ENCODE results near the gene CAMKMT. TPM values are rescaled to one million over a fixed set of nuclear protein-coding genes. Genes with fewer than 3 reads are reported as not detected.

Gene CAMKMT
- polyA plus RNA-seq, 3 donors, result 4.7 to 7.8 (median 7.0) TPM

DNA sequence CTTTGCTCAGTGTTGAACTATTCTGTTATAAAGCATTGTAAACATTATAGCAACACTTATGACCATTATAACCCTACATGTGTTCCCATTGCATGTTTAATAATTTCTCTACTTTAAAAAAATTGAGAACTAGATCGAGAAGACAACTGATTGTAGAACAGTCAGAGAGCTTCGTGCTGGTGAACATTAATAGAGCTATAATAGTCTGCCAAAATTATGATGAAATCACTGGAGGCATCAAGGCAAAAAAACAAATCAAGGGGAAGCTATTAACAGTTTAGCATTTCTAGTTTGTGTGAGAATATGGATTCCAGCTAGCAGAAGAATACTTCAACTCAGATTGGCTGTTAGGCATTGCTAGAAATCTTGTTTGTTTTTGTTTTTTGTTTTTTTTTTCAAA, 284.2 kb downstream of the CAMKMT start:
- Histone ChIP-seq H3K27me3 (ENCODE audit: control insufficient read depth in 2 of 2, insufficient read depth in 2 of 2, low read length in 2 of 2) (no peaks in the 10 kb centered on the region), H4K20me1 (ENCODE audit: insufficient read depth, low read length) (no peaks in the 10 kb centered on the region), H3K4me2 (replicated peaks; ENCODE audit: extremely low read depth, low read length, poor library complexity, severe bottlenecking) (no peak overlapping the region), H3K27ac (ENCODE audit: low read depth in 1 of 2, low read length in 2 of 2) (no peak overlapping the region), H3K79me2 (ENCODE audit: insufficient read depth, low read length) (no peaks in the 10 kb centered on the region), H3K36me3 (replicated peaks in 1 of 2; ENCODE audit: control insufficient read depth in 1 of 2, insufficient read depth in 2 of 2, low read length in 2 of 2) (no peaks in the 10 kb centered on the region), H3K4me1 (ENCODE audit: control insufficient read depth in 1 of 2, insufficient read depth in 2 of 2, low read length in 2 of 2) (no peaks in the 10 kb centered on the region), H3K4me3 (replicated peaks in 1 of 3; ENCODE audit: low read depth in 2 of 3, low read length in 3 of 3) (no peak overlapping the region), H3K9me3 (replicated peaks in 1 of 2; ENCODE audit: control insufficient read depth in 1 of 2, insufficient read depth in 1 of 2, low read length in 2 of 2) (no peaks in the 10 kb centered on the region), H2AFZ (ENCODE audit: insufficient read depth, low read depth, low read length, poor library complexity, severe bottlenecking) (no peak overlapping the region), H3K9ac (ENCODE audit: insufficient read depth, low read length, poor library complexity, severe bottlenecking) (no peak overlapping the region)
- Mint-ChIP-seq H3K27ac (no peak overlapping the region), H3K9me3 (peaks cover 0 to 1% (median 0%) of the 10 kb centered on the region in 7 donors), H3K27me3 (ENCODE audit: low read depth in 3 of 3) (peaks cover 0 to 5% (median 2%) of the 10 kb centered on the region in 3 donors), H3K4me1 (no peaks in the 10 kb centered on the region), H3K4me3 (no peak overlapping the region), H3K36me3 (no peaks in the 10 kb centered on the region)
- intact Hi-C loops (cut with micrococcal nuclease), result no loop called here
- DNase-seq, result no peak
- TF ChIP-seq, protein P1, sequence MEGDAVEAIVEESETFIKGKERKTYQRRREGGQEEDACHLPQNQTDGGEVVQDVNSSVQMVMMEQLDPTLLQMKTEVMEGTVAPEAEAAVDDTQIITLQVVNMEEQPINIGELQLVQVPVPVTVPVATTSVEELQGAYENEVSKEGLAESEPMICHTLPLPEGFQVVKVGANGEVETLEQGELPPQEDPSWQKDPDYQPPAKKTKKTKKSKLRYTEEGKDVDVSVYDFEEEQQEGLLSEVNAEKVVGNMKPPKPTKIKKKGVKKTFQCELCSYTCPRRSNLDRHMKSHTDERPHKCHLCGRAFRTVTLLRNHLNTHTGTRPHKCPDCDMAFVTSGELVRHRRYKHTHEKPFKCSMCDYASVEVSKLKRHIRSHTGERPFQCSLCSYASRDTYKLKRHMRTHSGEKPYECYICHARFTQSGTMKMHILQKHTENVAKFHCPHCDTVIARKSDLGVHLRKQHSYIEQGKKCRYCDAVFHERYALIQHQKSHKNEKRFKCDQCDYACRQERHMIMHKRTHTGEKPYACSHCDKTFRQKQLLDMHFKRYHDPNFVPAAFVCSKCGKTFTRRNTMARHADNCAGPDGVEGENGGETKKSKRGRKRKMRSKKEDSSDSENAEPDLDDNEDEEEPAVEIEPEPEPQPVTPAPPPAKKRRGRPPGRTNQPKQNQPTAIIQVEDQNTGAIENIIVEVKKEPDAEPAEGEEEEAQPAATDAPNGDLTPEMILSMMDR (IDR thresholded peaks at IDR 0.05), result no peak
- 80% methylated on average over 1 of the region's 2 CpGs for WGBS (ENCODE audit: insufficient coverage)

DNA sequence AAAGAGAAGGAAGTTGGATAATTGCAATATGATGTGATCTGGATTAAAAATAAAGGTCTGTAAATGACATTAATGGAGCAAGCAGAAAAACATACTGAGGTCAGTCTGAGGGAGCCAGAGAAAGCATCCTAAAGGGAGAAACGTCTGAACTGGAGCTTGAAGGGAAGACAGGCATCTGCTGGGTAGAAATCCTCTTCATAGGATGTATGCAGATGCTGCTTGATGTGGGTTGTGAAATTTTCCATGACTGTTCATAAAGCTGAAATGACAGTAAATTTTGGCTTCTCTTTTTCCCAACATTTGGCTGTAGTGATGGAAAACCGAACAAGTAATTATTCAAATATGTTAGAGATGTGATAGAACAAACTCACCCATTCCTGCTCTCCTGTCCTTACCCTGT, 287.6 kb downstream of the CAMKMT start:
- Histone ChIP-seq H3K27ac (ENCODE audit: low read depth in 1 of 2, low read length in 2 of 2) (no peak overlapping the region), H4K20me1 (ENCODE audit: insufficient read depth, low read length) (no peaks in the 10 kb centered on the region), H3K27me3 (ENCODE audit: control insufficient read depth in 2 of 2, insufficient read depth in 2 of 2, low read length in 2 of 2) (no peaks in the 10 kb centered on the region), H3K9ac (ENCODE audit: insufficient read depth, low read length, poor library complexity, severe bottlenecking) (no peak overlapping the region), H2AFZ (ENCODE audit: insufficient read depth, low read depth, low read length, poor library complexity, severe bottlenecking) (no peak overlapping the region), H3K36me3 (replicated peaks in 1 of 2; ENCODE audit: control insufficient read depth in 1 of 2, insufficient read depth in 2 of 2, low read length in 2 of 2) (no peaks in the 10 kb centered on the region), H3K4me1 (ENCODE audit: control insufficient read depth in 1 of 2, insufficient read depth in 2 of 2, low read length in 2 of 2) (no peaks in the 10 kb centered on the region), H3K79me2 (ENCODE audit: insufficient read depth, low read length) (no peaks in the 10 kb centered on the region), H3K4me2 (replicated peaks; ENCODE audit: extremely low read depth, low read length, poor library complexity, severe bottlenecking) (no peak overlapping the region), H3K4me3 (replicated peaks in 1 of 3; ENCODE audit: low read depth in 2 of 3, low read length in 3 of 3) (no peak overlapping the region), H3K9me3 (replicated peaks in 1 of 2; ENCODE audit: control insufficient read depth in 1 of 2, insufficient read depth in 1 of 2, low read length in 2 of 2) (no peaks in the 10 kb centered on the region)
- H3K27me3 Mint-ChIP-seq (ENCODE audit: low read depth in 3 of 3), result peaks cover 0 to 5% (median 2%) of the 10 kb centered on the region in 3 donors
- no peak for DNase-seq
- intact Hi-C loops (cut with micrococcal nuclease), result no loop called here
- WGBS (ENCODE audit: insufficient coverage), result 83% methylated on average over 1 of the region's 2 CpGs
- no peak overlapping the region for H3K27ac Mint-ChIP-seq
- no peak overlapping the region for H3K4me3 Mint-ChIP-seq
- TF ChIP-seq, protein P1 (IDR thresholded peaks at IDR 0.05), result no peak
- H3K4me1 Mint-ChIP-seq, result no peaks in the 10 kb centered on the region
- no peaks in the 10 kb centered on the region for H3K9me3 Mint-ChIP-seq
- H3K36me3 Mint-ChIP-seq, result no peaks in the 10 kb centered on the region
